Stimulated activated CD4-positive, alpha-beta T cell treated with anti-CD3 and anti-CD28 coated beads, Interleukin-2, amount 100 ng/mL, for 48 hours (primary cell): ENCODE results near the gene CYLD.
A peak's percentile ranks its signal among the peaks of the same experiment; 100 is the strongest.

ENCODE experiments used
- DNase-seq, 2 donors: peaks; one replicate each; pipeline ENCODE4 v3.0.0-alpha.2; 2020

Gene CYLD

GRCh38 chr16:50789757-50790156, 47.9 kb downstream of the CYLD start:
- DNase-seq: no peak

GRCh38 chr16:50791522-50791921, 49.6 kb downstream of the CYLD start:
- no peak for DNase-seq

- DNase-seq: no peak
Measured at GRCh38 chr16:50796829-50797228, 54.9 kb downstream of the CYLD start.

GRCh38 chr16:50797456-50797855, 55.6 kb downstream of the CYLD start:
- no peak for DNase-seq

GRCh38 chr16:50800074-50800473, 58.2 kb downstream of the CYLD start:
- DNase-seq: no peak

- DNase-seq: no peak
Measured at GRCh38 chr16:50801036-50801435, 59.1 kb downstream of the CYLD start.

GRCh38 chr16:50802000-50802399, 60.1 kb downstream of the CYLD start:
- no peak for DNase-seq

GRCh38 chr16:50802961-50803360, 61.1 kb downstream of the CYLD start:
- no peak for DNase-seq

GRCh38 chr16:50804290-50804907, 62.5 kb downstream of the CYLD start:
- DNase-seq: no peak

GRCh38 chr16:50806099-50807062, 64.5 kb downstream of the CYLD start:
- DNase-seq: peak; percentile 81 to 83

GRCh38 chr16:50808929-50809538, 67.1 kb downstream of the CYLD start:
- no peak for DNase-seq

GRCh38 chr16:50809561-50809960, 67.7 kb downstream of the CYLD start:
- no peak for DNase-seq

- DNase-seq: no peak
Measured at GRCh38 chr16:50810241-50810965, 68.5 kb downstream of the CYLD start.

GRCh38 chr16:50812046-50812445, 70.2 kb downstream of the CYLD start:
- DNase-seq: no peak

- no peak for DNase-seq
Measured at GRCh38 chr16:50812876-50813466, 71.1 kb downstream of the CYLD start.

GRCh38 chr16:50814052-50814451, 72.2 kb downstream of the CYLD start:
- no peak for DNase-seq

GRCh38 chr16:50814541-50814940, 72.7 kb downstream of the CYLD start:
- no peak for DNase-seq

- DNase-seq: no peak
Measured at GRCh38 chr16:50815382-50815781, 73.5 kb downstream of the CYLD start.

GRCh38 chr16:50816901-50817555, 75.1 kb downstream of the CYLD start:
- no peak for DNase-seq

GRCh38 chr16:50818380-50818779, 76.5 kb downstream of the CYLD start:
- DNase-seq: no peak

GRCh38 chr16:50819706-50820105, 77.8 kb downstream of the CYLD start:
- DNase-seq: no peak

- DNase-seq: no peak
Measured at GRCh38 chr16:50820225-50820624, 78.3 kb downstream of the CYLD start.
